Fibroblast of villous mesenchyme (primary cell): Measurements from ENCODE around the gene BCL7C. TPM values are rescaled to one million over a fixed set of nuclear protein-coding genes. Genes with fewer than 3 reads are reported as not detected.
"Not testable (repeated sequence)": the region's sequence is repeated elsewhere in the genome, so short reads cannot be mapped to it uniquely, and the experiment has no call there.

Experiments
- DNase-seq: peaks from one replicate; pipeline ENCODE4 v3.0.0-alpha.2; 2010; ENCODE audit warnings: low read depth
- H3K4me3 ChIP-seq: 2 replicates; pipeline ENCODE4 v1.5.1; 2011; ENCODE audit warnings: low read depth, mild to moderate bottlenecking, low read length
- total RNA-seq: library from RNA; depleted of rRNA; stranded (reverse); fragments of >200 nt; gene quantifications from 2 replicates; pipeline ENCODE4 v1.2.3, GENCODE V29; 2012
- TF ChIP-seq, protein P1 (sequence below): IDR thresholded peaks from 2 replicates; pipeline ENCODE4 v1.5.1; 2012; ENCODE audit warnings: low read depth, mild to moderate bottlenecking, low read length; ENCODE audit not compliant: insufficient read depth

The BCL7C gene
- total RNA-seq, 1 donor = 35.0 TPM

DNA sequence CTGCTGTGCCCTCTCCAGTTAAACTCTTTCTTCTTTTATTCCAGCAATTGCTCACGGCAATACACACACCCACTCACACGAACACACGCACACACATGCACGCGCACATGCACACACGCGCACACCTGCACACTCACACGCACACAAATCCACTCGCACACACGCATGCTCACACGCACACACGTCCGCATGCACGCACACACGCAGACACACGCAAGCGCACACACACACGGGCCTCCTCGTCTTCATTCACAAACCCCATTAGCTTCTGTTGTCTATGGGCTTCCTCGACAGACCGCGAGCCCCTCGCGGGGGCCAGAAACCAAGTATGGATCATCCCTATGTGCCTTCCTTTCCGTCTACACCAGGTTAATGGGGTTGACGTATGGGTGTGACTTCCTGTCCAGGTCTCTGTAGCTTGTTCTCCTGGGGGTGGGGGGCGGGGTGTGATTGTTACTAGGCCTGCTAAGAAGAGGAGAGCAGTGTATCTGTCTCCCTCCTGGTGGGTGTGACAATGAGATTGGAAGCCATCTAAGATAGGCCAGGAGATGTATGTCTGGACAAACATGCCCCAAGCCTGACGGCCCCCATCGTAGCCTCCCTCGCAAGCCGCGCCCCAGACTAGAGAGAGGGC lies 1.9 kb upstream of the BCL7C start:
- no peak for DNase-seq
- TF ChIP-seq, protein P1, sequence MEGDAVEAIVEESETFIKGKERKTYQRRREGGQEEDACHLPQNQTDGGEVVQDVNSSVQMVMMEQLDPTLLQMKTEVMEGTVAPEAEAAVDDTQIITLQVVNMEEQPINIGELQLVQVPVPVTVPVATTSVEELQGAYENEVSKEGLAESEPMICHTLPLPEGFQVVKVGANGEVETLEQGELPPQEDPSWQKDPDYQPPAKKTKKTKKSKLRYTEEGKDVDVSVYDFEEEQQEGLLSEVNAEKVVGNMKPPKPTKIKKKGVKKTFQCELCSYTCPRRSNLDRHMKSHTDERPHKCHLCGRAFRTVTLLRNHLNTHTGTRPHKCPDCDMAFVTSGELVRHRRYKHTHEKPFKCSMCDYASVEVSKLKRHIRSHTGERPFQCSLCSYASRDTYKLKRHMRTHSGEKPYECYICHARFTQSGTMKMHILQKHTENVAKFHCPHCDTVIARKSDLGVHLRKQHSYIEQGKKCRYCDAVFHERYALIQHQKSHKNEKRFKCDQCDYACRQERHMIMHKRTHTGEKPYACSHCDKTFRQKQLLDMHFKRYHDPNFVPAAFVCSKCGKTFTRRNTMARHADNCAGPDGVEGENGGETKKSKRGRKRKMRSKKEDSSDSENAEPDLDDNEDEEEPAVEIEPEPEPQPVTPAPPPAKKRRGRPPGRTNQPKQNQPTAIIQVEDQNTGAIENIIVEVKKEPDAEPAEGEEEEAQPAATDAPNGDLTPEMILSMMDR = no peak
- peak overlapping the region; percentile 69 for H3K4me3 ChIP-seq

DNA sequence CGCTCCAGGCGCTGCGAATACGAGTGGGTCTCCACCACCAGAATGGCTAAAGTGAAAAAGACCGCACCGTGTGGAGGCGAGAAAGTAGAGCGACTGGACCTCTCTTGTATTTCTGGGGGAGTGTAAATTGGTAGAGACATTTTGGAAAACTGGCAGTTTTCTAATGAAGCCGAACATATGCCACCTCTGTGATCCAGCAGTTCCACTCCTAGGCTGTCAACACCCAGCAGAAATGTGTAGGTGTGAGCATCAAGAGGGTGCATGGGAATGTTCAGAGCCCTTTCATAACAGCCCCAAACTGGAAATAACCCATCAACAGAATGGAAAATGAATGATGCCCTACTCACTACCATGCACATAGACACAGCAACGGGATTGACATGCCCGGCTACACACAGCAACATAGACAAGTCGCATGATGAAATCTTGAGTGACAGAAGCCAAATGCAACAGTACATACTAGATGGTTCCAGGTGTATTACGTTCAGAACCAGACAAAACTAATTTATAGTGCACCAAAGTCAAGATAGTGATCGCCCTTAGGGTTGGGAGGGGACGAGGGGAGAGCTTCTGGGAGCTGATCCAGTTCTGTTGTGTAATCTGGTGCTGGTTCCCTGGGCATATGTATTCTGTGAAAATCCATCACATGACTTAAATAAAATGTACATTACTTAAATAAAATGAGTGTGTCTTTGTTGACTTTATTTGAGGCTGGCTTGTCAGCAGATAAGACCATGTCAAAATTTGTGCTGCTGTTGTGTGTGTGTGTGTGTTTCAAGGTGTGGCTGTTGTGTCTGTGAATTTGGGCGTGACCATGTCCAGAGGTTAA lies 877 bp upstream of the BCL7C start:
- TF ChIP-seq, protein P1 = no peak
- peak overlapping the region; percentile 54 for H3K4me3 ChIP-seq
- DNase-seq = peak; percentile 19

DNA sequence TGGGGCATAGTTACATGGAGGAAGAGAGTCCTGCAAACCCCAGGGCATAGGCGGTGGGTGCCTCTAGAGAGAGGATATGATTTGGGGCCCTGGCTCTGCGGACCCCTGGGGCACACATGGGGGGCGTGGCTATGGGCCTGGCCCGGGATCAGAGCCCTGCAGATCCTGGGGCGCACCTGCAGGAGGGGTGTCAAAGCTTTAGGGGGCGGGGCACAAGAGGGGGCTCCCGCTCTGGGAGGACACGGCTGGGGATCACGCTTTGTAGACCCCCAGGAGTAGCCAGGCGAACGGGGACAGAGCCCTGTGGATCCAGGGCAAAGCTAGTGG lies 497 bp downstream of the BCL7C start:
- peak overlapping the region; percentile 84 for H3K4me3 ChIP-seq
- TF ChIP-seq, protein P1 = no peak
- DNase-seq = no peak

DNA sequence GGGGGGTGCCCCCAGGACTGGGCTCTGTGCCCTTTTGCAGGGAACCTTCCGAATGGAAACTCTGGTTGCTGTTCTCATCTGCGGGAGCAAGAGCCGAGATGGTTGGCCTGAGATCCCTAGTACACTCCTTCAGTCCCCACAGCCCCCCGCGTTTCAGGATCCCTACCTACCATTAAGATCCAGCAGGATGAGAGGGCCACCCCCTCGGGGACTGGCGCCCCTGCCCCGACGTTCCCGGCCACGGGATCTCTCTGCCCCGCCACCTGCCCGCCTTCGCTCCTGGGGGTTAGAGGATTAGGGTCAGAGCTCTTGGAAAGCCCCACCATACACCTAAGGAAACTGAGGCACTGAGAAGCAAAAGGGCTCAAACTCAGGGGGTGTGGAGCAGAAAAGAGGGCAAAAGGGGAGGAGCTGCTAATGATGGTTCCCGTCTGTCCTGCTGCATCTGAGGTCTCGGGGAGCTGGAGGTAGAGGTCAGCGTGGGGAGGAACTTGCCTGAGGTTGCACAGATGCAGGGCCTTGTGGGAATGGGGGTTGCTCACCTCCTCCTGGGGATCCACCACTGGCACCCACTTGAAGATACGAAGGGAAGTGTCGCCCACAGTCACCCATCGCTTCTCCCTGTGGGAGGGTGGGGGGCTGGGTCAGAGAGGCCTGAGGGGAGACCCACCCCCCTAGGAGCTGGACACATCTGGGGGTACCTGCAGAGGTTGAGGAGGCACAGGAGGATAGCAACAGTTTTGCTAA lies 1.0 kb downstream of the BCL7C start:
- H3K4me3 ChIP-seq = peak overlapping the region; percentile 84

DNA sequence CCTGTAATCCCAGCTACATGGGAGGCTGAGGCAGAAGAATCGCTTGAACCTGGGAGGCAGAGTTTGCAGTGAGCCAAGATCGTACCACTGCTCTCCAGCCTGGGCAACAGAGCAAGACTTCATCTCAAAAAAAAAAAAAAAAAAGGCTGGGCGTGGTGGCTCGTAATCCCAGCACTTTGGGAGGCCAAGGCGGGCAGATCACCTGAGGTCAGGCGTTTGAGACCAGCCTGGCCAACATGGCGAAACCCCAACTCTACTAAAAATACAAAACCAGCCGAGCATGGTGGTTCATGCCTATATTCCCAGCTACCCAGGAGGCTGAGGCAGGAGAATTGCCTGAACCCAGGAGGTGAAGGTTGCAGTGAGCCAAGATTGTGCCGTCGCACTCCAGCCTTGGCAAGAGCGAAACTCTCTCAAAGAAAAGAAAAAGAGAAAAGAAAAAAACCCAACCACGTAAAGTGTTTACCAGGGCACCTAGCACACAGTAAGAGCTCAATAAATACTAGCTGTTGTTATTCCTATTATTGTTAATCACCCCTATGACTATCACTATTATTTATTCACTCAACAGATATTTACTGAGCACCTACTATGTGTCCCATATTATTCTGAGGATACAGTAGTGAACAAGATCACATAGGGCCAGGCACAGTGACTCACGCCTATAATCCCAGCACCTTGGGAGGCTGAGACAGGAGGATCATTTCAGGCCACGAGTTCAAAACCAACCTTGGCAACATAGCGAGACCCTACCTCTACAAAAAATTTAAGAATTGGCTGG lies 2.6 kb downstream of the BCL7C start:
- DNase-seq, H3K4me3 ChIP-seq: not testable (repeated sequence)

More for the DNA sequence above, 1.0 kb downstream of the BCL7C start:
- DNase-seq = no peak
- TF ChIP-seq, protein P1 = no peak

DNA sequence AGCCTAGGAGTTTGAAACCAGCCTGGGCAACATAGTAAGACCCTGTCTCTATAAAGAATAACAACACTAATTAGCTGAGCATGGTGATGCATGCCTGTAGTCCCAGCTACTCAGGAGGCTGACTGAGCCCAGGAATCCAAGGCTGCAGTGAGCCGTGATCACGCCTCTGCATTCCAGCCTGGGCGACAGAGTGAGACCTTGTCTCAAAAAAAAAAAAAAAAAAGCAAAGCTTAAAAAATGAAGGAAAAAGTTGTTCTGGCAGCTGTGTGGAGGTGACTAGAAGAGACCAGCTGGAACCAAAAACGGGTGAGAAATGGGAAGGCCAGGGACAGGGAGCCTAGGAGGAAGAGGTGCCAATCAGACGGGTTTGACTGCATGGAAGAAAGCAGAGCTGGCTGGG lies 4.2 kb downstream of the BCL7C start:
- TF ChIP-seq, protein P1 = no peak
- no peak for DNase-seq
- no peak overlapping the region for H3K4me3 ChIP-seq
